CD4-positive, alpha-beta T cell (primary cell): Measurements from ENCODE around the gene GAREM2. TPM values are rescaled to one million over a fixed set of nuclear protein-coding genes. Genes with fewer than 3 reads are reported as not detected.

Experiments used
- ATAC-seq: fragments of 200-7000 bp; cut with Tn5 transposase; one replicate; pipeline ENCODE4 v1.10.0; 2022; ENCODE audit warnings: mild to moderate bottlenecking; ENCODE audit not compliant: poor library complexity
- CTCF ChIA-PET: fragments of 350-600 bp; sonication (Branson Sonifier 250); formaldehyde crosslinking; loops from one replicate; lab custom pipeline; 2021; ENCODE audit warnings: antibody characterized with exemption, inconsistent platforms; lab: Charles Lee
- POLR2A ChIA-PET: fragments of 350-600 bp; sonication (Branson Sonifier 250); formaldehyde crosslinking; loops from one replicate; lab custom pipeline; 2021; ENCODE audit warnings: antibody characterized with exemption, inconsistent platforms; lab: Charles Lee
- DNase-seq, 14 experiments: peaks; one replicate each; pipeline ENCODE4 v3.0.0-alpha.2; 2013 to 2020; ENCODE audit warnings: mixed read lengths in 2 of 14
- H3K27ac ChIP-seq, 2 donors: one replicate each; pipeline versions ENCODE4 v1.5.1 to v1.7.0; 2013; ENCODE audit warnings: low read length in 2 of 2, low read depth in 1 of 2, mild to moderate bottlenecking in 1 of 2
- H3K27me3 ChIP-seq, 2 experiments: 1 replicate in 1 of 2; 2 replicates in 1 of 2; pipeline versions ENCODE4 v1.6.1 to v1.7.0; 2013; ENCODE audit warnings: low read length in 2 of 2, control low read depth in 1 of 2, mild to moderate bottlenecking in 1 of 2, moderate library complexity in 1 of 2; ENCODE audit not compliant: insufficient read depth in 2 of 2, control insufficient read depth in 1 of 2
- H3K36me3 ChIP-seq: one replicate; pipeline ENCODE4 v1.6.1; 2013; ENCODE audit warnings: low read length, control low read depth; ENCODE audit not compliant: insufficient read depth
- H3K4me1 ChIP-seq: one replicate; pipeline ENCODE4 v1.6.1; 2013; ENCODE audit warnings: low read length, control low read depth; ENCODE audit not compliant: insufficient read depth
- H3K4me3 ChIP-seq: one replicate; pipeline ENCODE4 v1.5.1; 2013; ENCODE audit warnings: mild to moderate bottlenecking, low read length, moderate library complexity
- H3K9me3 ChIP-seq, 2 experiments: 1 replicate in 1 of 2; 2 replicates in 1 of 2; pipeline versions ENCODE4 v1.6.1 to v1.7.0; 2013; ENCODE audit warnings: low read length in 2 of 2, mild to moderate bottlenecking in 2 of 2, control low read depth in 1 of 2, moderate library complexity in 1 of 2; ENCODE audit not compliant: control insufficient read depth in 1 of 2, insufficient read depth in 1 of 2
- H3K27ac Mint-ChIP-seq: one replicate; pipeline ENCODE4 v1.8.0; 2020; ENCODE audit warnings: mixed read lengths
- H3K27me3 Mint-ChIP-seq: one replicate; pipeline ENCODE4 v1.8.0; 2021; ENCODE audit warnings: mixed read lengths
- H3K36me3 Mint-ChIP-seq: one replicate; pipeline ENCODE4 v1.8.0; 2021; ENCODE audit warnings: low read depth, mixed read lengths
- H3K4me1 Mint-ChIP-seq: one replicate; pipeline ENCODE4 v1.8.0; 2021; ENCODE audit warnings: low read depth, mixed read lengths
- H3K4me3 Mint-ChIP-seq: one replicate; pipeline ENCODE4 v1.8.0; 2020; ENCODE audit warnings: mild to moderate bottlenecking, mixed read lengths
- H3K9me3 Mint-ChIP-seq: one replicate; pipeline ENCODE4 v1.8.0; 2020; ENCODE audit warnings: mixed read lengths
- CTCF ChIP-seq: fragments of 200-600 bp; IDR thresholded peaks from one replicate; pipeline ENCODE4 v1.8.0; 2022; ENCODE audit warnings: antibody characterized with exemption, mild to moderate bottlenecking
- intact Hi-C, 2 experiments: fragments of 100-400 bp; cut with DNase I in 1 of 2; cut with micrococcal nuclease in 1 of 2; formaldehyde crosslinking; loops; one replicate each; pipeline versions ENCODE4 v1.15.1 to v1.9.0; 2023 to 2025; cut with DNase I, micrococcal nuclease
- total RNA-seq, 174 experiments: library from RNA in 2 of 174; stranded (reverse) in 2 of 174; gene quantifications; one replicate each; pipeline ENCODE4 v1.2.3 and lab custom pipeline; 2021 to 2026

GAREM2 gene
- total RNA-seq, 2 experiments from 2014 or later = 4.3 to 7.3 TPM

GRCh38 chr2:26185954-26186770, 13.3 kb downstream of the GAREM2 start:
- peak overlapping the region; percentile 89 for H3K4me3 Mint-ChIP-seq
- ChIA-PET POLR2A (interaction anchor here (0.6 to 2.6 kb wide), 7 partner anchors 21 to 334 kb away, joined by 3 to 30 read pairs (median 16); partner anchors contain the start of genes ASXL2, HADHA, HADHB and RAB10), CTCF (no interaction called here)
- Histone ChIP-seq H3K4me3 (no peak overlapping the region), H3K36me3 (peaks cover 12% of the 10 kb centered on the region), H3K9me3 (no peaks in the 10 kb centered on the region), H3K27me3 (no peaks in the 10 kb centered on the region), H3K4me1 (peaks cover 26% of the 10 kb centered on the region), H3K27ac (no peak overlapping the region)
- no peak for ATAC-seq
- H3K9me3 Mint-ChIP-seq = no peaks in the 10 kb centered on the region
- no peak for TF ChIP-seq CTCF
- peaks cover 15% of the 10 kb centered on the region for H3K36me3 Mint-ChIP-seq
- H3K4me1 Mint-ChIP-seq = peaks cover 21% of the 10 kb centered on the region
- H3K27me3 Mint-ChIP-seq = peaks cover 2% of the 10 kb centered on the region
- intact Hi-C loops = loop anchor here in 1 of 2 experiments (5.0 to 10.0 kb wide), 4 partner anchors 56 to 1709 kb away; partner anchors contain the start of genes BABAM2, DTNB, HADHA and HADHB
- peak overlapping the region; percentile 71 for H3K27ac Mint-ChIP-seq
- DNase-seq = peak in 1 of 14 experiments; percentile 29

GRCh38 chr2:26187114-26187513, 14.2 kb downstream of the GAREM2 start:
- Mint-ChIP-seq H3K9me3 (no peaks in the 10 kb centered on the region), H3K36me3 (peaks cover 24% of the 10 kb centered on the region), H3K27me3 (no peaks in the 10 kb centered on the region), H3K4me3 (peak overlapping the region; percentile 82), H3K27ac (no peak overlapping the region), H3K4me1 (peaks cover 21% of the 10 kb centered on the region)
- POLR2A ChIA-PET = interaction anchor here (0.6 kb wide), 1 partner anchor 729 kb away, joined by 3 read pairs; no protein-coding TSS in a partner anchor
- intact Hi-C loops = loop anchor here in 1 of 2 experiments (5.0 to 10.0 kb wide), 4 partner anchors 55 to 1708 kb away; partner anchors contain the start of genes BABAM2, DTNB, HADHA and HADHB
- Histone ChIP-seq H3K4me3 (no peak overlapping the region), H3K9me3 (no peaks in the 10 kb centered on the region), H3K27ac (no peak overlapping the region), H3K4me1 (peaks cover 26% of the 10 kb centered on the region), H3K27me3 (no peaks in the 10 kb centered on the region), H3K36me3 (peaks cover 21% of the 10 kb centered on the region)
- CTCF ChIA-PET = no interaction called here
- ATAC-seq (no peak), DNase-seq (peak in 1 of 14 experiments; percentile 16)
- no peak for TF ChIP-seq CTCF

GRCh38 chr2:26187537-26188104, 14.7 kb downstream of the GAREM2 start:
- intact Hi-C loops = loop anchor here in 1 of 2 experiments (5.0 to 10.0 kb wide), 4 partner anchors 55 to 1707 kb away; partner anchors contain the start of genes BABAM2, DTNB, HADHA and HADHB
- H3K27me3 ChIP-seq = no peaks in the 10 kb centered on the region
- H3K27ac Mint-ChIP-seq = no peak overlapping the region
- CTCF ChIA-PET = no interaction called here
- peak overlapping the region; percentile 54 for H3K4me3 Mint-ChIP-seq
- H3K4me1 Mint-ChIP-seq = peaks cover 21% of the 10 kb centered on the region
- no peaks in the 10 kb centered on the region for H3K9me3 ChIP-seq
- no peak for TF ChIP-seq CTCF
- H3K27ac ChIP-seq = no peak overlapping the region
- H3K27me3 Mint-ChIP-seq = no peaks in the 10 kb centered on the region
- peaks cover 27% of the 10 kb centered on the region for H3K36me3 Mint-ChIP-seq
- peaks cover 23% of the 10 kb centered on the region for H3K36me3 ChIP-seq
- H3K4me1 ChIP-seq = peaks cover 26% of the 10 kb centered on the region
- ATAC-seq = no peak
- no peaks in the 10 kb centered on the region for H3K9me3 Mint-ChIP-seq
- POLR2A ChIA-PET = no interaction called here
- no peak overlapping the region for H3K4me3 ChIP-seq
- peak in 1 of 14 experiments; percentile 16 for DNase-seq
